GM23338 (cell line): ENCODE measurements around the gene PRAMEF9.
"Not testable (repeated sequence)": the region's sequence is repeated elsewhere in the genome, so short reads cannot be mapped to it uniquely, and the experiment has no call there.

ENCODE experiments used
- CREB1 ChIP-seq: fragments of 250-450 bp; sonication (Bioruptor Pico); IDR thresholded peaks from 2 replicates; pipeline ENCODE4 v1.5.0; 2020; ENCODE audit warnings: low read depth, mild to moderate bottlenecking, moderate library complexity
- CTCF ChIP-seq, 2 experiments: fragments of 200-600 bp in 1 of 2; sonication (generic) in 1 of 2; conservative IDR thresholded peaks; 2 replicates each; pipeline versions ENCODE4 v1.5.1 to v1.6.1; 2016 to 2017; ENCODE audit warnings: antibody characterized with exemption in 2 of 2, low read depth in 2 of 2, mild to moderate bottlenecking in 2 of 2, moderate library complexity in 1 of 2
- EZH2 ChIP-seq: fragments of 200-600 bp; sonication (generic); IDR thresholded peaks from one replicate; pipeline ENCODE4 v1.8.0; 2017; ENCODE audit warnings: antibody characterized with exemption, mild to moderate bottlenecking, low read depth; ENCODE audit not compliant: unreplicated experiment
- EZH2phosphoT487 ChIP-seq: fragments of 200-600 bp; sonication (generic); IDR thresholded peaks from one replicate; pipeline ENCODE4 v1.8.1; 2018; ENCODE audit warnings: antibody characterized with exemption; ENCODE audit not compliant: unreplicated experiment
- JUNB ChIP-seq: IDR thresholded peaks from one replicate; pipeline ENCODE4 v1.6.1; 2016; ENCODE audit warnings: antibody characterized with exemption; ENCODE audit not compliant: unreplicated experiment
- NANOG ChIP-seq: IDR thresholded peaks from 2 replicates; pipeline ENCODE4 v1.6.1; 2016; ENCODE audit warnings: antibody characterized with exemption, borderline replicate concordance
- POLR2AphosphoS5 ChIP-seq: IDR thresholded peaks from 2 replicates; pipeline ENCODE4 v1.6.1; 2016; ENCODE audit warnings: antibody characterized with exemption, low read depth
- REST ChIP-seq: IDR thresholded peaks from one replicate; pipeline ENCODE4 v1.6.1; 2018; ENCODE audit warnings: antibody characterized with exemption; ENCODE audit not compliant: unreplicated experiment
- STAT1 ChIP-seq: IDR thresholded peaks from one replicate; pipeline ENCODE4 v1.6.1; 2016; ENCODE audit warnings: antibody characterized with exemption; ENCODE audit not compliant: unreplicated experiment
- ZNF114 ChIP-seq: fragments of 250-450 bp; sonication (Bioruptor Pico); IDR thresholded peaks from 2 replicates; pipeline ENCODE4 v1.5.0; 2020; ENCODE audit warnings: mild to moderate bottlenecking, moderate library complexity

GRCh38 chr1:13227271-13228055 is 55.8 kb downstream of the PRAMEF9 start:
- not testable (repeated sequence) for TF ChIP-seq CTCF (conservative IDR thresholded peaks at IDR 0.05; ENCODE audit: low read depth in 2 of 2); REST; POLR2AphosphoS5; EZH2; JUNB; CREB1 (CRISPR knock-in tag); STAT1; EZH2phosphoT487; ZNF114; NANOG
